Measurements from ENCODE around the gene POLD2.
"Not testable (repeated sequence)": the region's sequence is repeated elsewhere in the genome, so short reads cannot be mapped to it uniquely, and the experiment has no call there.

GRCh38 chr7:44126574-44126973, 3.2 kb upstream of the POLD2 start:
- TF ChIP-seq CTCF, POLR2A (IDR thresholded peaks at IDR 0.05): not testable (repeated sequence)
